Measurements from ENCODE around the gene PROK1. TPM values are rescaled to one million over a fixed set of nuclear protein-coding genes. Genes with fewer than 3 reads are reported as not detected.

The PROK1 gene
- total and polyA plus RNA-seq, 5 donors: 0.93 to 2.6 (median 1.3) TPM; not detected in 2

GRCh38 chr1:110418729-110419128 is 32.2 kb upstream of the PROK1 start:
- 92% methylated on average over 1 of the region's 1 CpG for WGBS

GRCh38 chr1:110420023-110420662 is 30.8 kb upstream of the PROK1 start:
- H3K27me3 ChIP-seq (ENCODE audit: control insufficient read depth, insufficient read depth): no peaks in the 10 kb centered on the region
- intact Hi-C loops (cut with DNase I): no loop called here
- H3K4me3 ChIP-seq (ENCODE audit: low read length): no peak overlapping the region
- no peak for DNase-seq
- WGBS: 83% methylated on average over 10 of the region's 10 CpGs
- H3K4me1 ChIP-seq (ENCODE audit: control insufficient read depth, insufficient read depth, low read length): peaks cover 4% of the 10 kb centered on the region
- peak in 1 of 2 donors; percentile 8 for ATAC-seq
- no peaks in the 10 kb centered on the region for H3K9me3 ChIP-seq (ENCODE audit: control insufficient read depth, low read length)
- H3K27ac ChIP-seq (ENCODE audit: low read length): no peak overlapping the region

More at GRCh38 chr1:110418729-110419128, 32.2 kb upstream of the PROK1 start:
- DNase-seq (no peak), ATAC-seq (no peak)
- Histone ChIP-seq H3K27me3 (ENCODE audit: control insufficient read depth, insufficient read depth) (no peaks in the 10 kb centered on the region), H3K27ac (ENCODE audit: low read length) (no peak overlapping the region), H3K9me3 (ENCODE audit: control insufficient read depth, low read length) (no peaks in the 10 kb centered on the region), H3K4me1 (ENCODE audit: control insufficient read depth, insufficient read depth, low read length) (peaks cover 3% of the 10 kb centered on the region), H3K4me3 (ENCODE audit: low read length) (no peak overlapping the region)
- intact Hi-C loops (cut with DNase I): loop anchor here in 1 of 4 donors (5.0 kb wide), 1 partner anchor 34 kb away; the partner anchor contains the start of gene PROK1

DNA sequence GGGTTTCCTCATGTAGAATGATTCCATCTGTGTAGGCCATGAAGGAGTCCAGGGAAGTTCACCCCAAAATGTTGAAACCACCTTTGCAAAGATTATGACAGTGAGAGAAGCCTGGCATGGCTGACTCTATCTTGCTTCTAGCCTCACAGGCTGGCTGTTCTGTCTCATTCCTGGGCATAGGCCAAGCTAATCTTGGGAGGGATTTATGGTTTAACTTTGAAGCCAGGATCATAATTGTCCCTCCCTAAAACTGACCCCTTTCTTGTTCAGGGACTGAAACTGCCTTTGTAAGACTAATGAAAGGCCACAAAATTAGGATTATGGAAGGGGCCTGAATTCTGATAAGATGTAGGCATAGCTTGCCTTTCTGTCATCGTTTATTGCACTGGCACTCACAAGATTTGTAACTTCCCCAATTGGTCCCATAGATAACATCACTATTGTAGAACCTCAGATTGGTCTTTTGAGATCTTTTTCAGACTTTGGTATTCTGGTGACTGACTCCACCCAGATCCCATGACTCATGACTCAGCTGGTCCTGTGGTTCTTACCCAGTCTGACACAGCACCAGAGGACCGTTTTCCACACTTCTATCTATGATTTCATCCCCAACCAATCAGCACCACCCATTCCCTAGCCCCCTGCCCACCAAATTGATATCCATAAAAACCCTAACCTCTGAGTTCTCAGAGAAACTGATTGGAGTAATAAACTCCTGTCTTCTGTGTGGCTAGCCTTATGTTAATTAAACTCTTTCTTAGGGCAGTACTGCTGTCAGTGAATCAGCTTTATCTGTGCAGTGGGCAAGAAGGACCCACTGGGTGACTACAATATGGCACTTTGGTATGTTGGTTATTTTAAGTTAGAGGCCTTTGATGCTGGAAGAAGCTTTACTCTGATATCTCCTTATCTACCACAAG is 29.8 kb upstream of the PROK1 start:
- DNase-seq: no peak
- 52% methylated on average over 2 of the region's 2 CpGs for WGBS
- Histone ChIP-seq H3K4me3 (ENCODE audit: low read length) (no peak overlapping the region), H3K27me3 (ENCODE audit: control insufficient read depth, insufficient read depth) (no peaks in the 10 kb centered on the region), H3K9me3 (ENCODE audit: control insufficient read depth, low read length) (no peaks in the 10 kb centered on the region), H3K27ac (ENCODE audit: low read length) (no peak overlapping the region), H3K4me1 (ENCODE audit: control insufficient read depth, insufficient read depth, low read length) (peaks cover 9% of the 10 kb centered on the region)
- intact Hi-C loops (cut with DNase I): no loop called here
- ATAC-seq: peak in 1 of 2 donors; percentile 41

- H3K27me3 ChIP-seq (ENCODE audit: control insufficient read depth, insufficient read depth): no peaks in the 10 kb centered on the region
- no peak overlapping the region for H3K4me3 ChIP-seq (ENCODE audit: low read length)
- peak overlapping the region; percentile 54 for H3K27ac ChIP-seq (ENCODE audit: low read length)
- peaks cover 9% of the 10 kb centered on the region for H3K4me1 ChIP-seq (ENCODE audit: control insufficient read depth, insufficient read depth, low read length)
- intact Hi-C loops (cut with DNase I): no loop called here
- H3K9me3 ChIP-seq (ENCODE audit: control insufficient read depth, low read length): no peaks in the 10 kb centered on the region
- ATAC-seq (peak; percentile 53 to 65), DNase-seq (no peak)
- WGBS: 58% methylated on average over 9 of the region's 9 CpGs
Measured at GRCh38 chr1:110424699-110425611, 26.0 kb upstream of the PROK1 start.

DNA sequence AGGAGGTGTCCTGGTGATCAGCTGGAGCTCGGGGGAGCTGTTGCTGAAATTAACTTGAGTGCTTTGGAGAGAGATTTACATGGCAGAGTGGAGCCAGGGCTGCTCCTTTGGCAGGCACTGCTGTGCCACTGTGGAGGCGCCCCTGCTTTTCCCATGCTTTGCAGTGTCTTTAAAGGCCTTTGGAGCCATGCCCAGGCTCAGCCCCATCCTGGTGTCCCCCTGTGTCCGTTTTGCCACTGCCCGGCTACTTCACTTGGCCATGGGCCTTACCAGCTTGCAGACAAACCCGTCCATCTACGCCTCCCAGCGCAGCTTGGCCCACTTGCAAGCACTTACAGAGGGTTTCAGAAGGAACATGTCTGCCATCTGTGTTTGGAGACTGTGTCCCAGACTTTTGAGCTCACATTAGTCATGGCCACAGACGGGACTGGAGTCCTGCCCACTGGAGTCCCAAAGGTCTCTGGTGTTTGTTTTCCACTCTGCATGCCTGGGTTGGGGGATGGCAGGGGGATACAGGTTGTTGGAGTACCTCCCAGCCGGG is 25.3 kb upstream of the PROK1 start:
- intact Hi-C loops (cut with DNase I): no loop called here
- Histone ChIP-seq H3K4me3 (ENCODE audit: low read length) (no peak overlapping the region), H3K27ac (ENCODE audit: low read length) (peak overlapping the region; percentile 54), H3K9me3 (ENCODE audit: control insufficient read depth, low read length) (no peaks in the 10 kb centered on the region), H3K4me1 (ENCODE audit: control insufficient read depth, insufficient read depth, low read length) (peaks cover 9% of the 10 kb centered on the region), H3K27me3 (ENCODE audit: control insufficient read depth, insufficient read depth) (no peaks in the 10 kb centered on the region)
- ATAC-seq (peak; percentile 75 to 82), DNase-seq (peak; percentile 81 to 90 (median 83))
- 48% methylated on average over 9 of the region's 9 CpGs for WGBS

DNA sequence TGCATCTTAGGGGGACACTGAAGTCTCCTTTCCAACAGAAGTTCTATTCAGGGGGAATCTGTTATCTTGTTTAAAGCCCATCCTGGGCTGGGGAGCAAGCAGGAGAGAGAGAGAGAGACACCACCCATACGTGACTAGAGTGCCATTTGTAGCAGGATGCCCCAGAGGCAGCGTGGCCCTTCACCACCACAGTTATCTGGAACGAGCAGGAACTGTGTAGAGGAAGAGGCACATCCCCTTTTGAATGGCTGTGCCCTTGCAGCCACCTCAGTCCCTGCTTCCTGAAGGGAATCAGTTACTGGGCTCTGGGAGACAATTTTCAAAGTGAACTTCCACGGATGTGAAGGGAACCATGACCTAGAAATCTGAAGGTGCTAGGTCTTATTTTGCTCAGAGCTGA is 24.1 kb upstream of the PROK1 start:
- intact Hi-C loops (cut with DNase I): no loop called here
- ATAC-seq (no peak), DNase-seq (no peak)
- no peaks in the 10 kb centered on the region for H3K27me3 ChIP-seq (ENCODE audit: control insufficient read depth, insufficient read depth)
- no peak overlapping the region for H3K4me3 ChIP-seq (ENCODE audit: low read length)
- 40% methylated on average over 4 of the region's 4 CpGs for WGBS
- H3K9me3 ChIP-seq (ENCODE audit: control insufficient read depth, low read length): no peaks in the 10 kb centered on the region
- no peak overlapping the region for H3K27ac ChIP-seq (ENCODE audit: low read length)
- peaks cover 9% of the 10 kb centered on the region for H3K4me1 ChIP-seq (ENCODE audit: control insufficient read depth, insufficient read depth, low read length)

DNA sequence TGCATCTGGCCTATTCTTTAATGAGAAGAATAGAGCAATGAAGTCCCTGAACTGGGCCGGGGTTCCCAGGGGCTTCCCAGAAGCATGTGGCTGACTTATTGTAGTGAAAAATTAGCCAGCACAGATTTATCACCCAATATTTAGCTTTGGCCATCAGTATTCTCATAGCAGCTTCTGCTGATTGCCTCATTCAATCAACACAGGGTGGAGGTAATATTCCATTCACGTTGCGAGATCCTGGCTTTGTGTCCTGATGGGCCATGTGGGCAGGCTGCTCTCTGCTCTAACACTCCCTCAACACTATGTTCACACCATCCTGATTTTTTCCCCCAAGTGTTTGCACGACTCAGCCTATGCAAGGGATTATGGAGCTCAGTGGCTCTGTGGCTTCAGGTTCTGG is 22.0 kb upstream of the PROK1 start:
- peaks cover 9% of the 10 kb centered on the region for H3K4me1 ChIP-seq (ENCODE audit: control insufficient read depth, insufficient read depth, low read length)
- intact Hi-C loops (cut with DNase I): no loop called here
- no peak overlapping the region for H3K27ac ChIP-seq (ENCODE audit: low read length)
- H3K4me3 ChIP-seq (ENCODE audit: low read length): no peak overlapping the region
- no peaks in the 10 kb centered on the region for H3K27me3 ChIP-seq (ENCODE audit: control insufficient read depth, insufficient read depth)
- DNase-seq (no peak), ATAC-seq (no peak)
- WGBS: 72% methylated on average over 4 of the region's 4 CpGs
- H3K9me3 ChIP-seq (ENCODE audit: control insufficient read depth, low read length): no peaks in the 10 kb centered on the region

DNA sequence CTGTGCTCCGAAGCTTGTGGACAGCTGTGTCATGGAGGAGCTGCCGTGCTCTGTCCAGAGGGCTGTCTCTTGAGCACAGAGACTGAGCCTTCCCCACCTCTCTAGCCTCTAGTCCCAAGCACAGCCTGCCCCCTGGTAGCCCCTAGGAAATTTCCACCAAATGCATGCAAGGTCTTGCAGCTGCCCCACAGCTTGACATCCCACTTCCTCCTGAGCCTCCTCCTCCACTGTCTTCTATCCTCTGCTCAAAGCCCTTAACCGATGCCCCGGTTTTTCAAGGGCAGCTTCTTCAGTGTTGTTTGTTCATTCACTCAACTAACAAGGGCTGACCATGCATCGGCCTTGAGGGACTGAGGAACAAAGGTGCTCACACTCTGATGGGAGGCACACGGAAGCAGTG is 20.6 kb upstream of the PROK1 start:
- intact Hi-C loops (cut with DNase I): no loop called here
- Histone ChIP-seq H3K4me1 (ENCODE audit: control insufficient read depth, insufficient read depth, low read length) (peaks cover 8% of the 10 kb centered on the region), H3K27ac (ENCODE audit: low read length) (no peak overlapping the region), H3K9me3 (ENCODE audit: control insufficient read depth, low read length) (no peaks in the 10 kb centered on the region), H3K27me3 (ENCODE audit: control insufficient read depth, insufficient read depth) (no peaks in the 10 kb centered on the region), H3K4me3 (ENCODE audit: low read length) (no peak overlapping the region)
- ATAC-seq: no peak
- DNase-seq: no peak
- 67% methylated on average over 6 of the region's 6 CpGs for WGBS

DNA sequence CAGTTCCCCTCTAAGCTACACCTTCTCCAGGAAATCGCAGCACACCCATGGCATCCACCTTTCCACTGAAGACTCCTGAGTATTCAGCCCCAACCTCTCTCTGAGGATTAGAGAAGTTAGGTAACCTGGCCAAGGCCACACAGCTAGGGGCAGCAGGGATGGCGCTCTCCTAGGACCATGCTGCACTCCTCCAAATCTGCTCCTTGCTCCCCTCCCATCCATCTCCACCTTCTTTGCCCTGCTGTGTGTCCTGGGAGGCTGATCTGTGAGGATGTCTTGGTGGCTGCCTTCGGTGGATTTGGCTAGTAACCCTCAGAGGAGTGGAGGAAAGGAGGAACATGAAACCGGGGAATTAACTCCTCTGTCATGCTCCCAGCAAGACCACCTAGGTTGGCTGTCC is 20.0 kb upstream of the PROK1 start:
- no peak overlapping the region for H3K4me3 ChIP-seq (ENCODE audit: low read length)
- H3K27me3 ChIP-seq (ENCODE audit: control insufficient read depth, insufficient read depth): no peaks in the 10 kb centered on the region
- no peak overlapping the region for H3K27ac ChIP-seq (ENCODE audit: low read length)
- DNase-seq (no peak), ATAC-seq (no peak)
- intact Hi-C loops (cut with DNase I): no loop called here
- H3K9me3 ChIP-seq (ENCODE audit: control insufficient read depth, low read length): no peaks in the 10 kb centered on the region
- WGBS: 85% methylated on average over 4 of the region's 4 CpGs
- H3K4me1 ChIP-seq (ENCODE audit: control insufficient read depth, insufficient read depth, low read length): peaks cover 4% of the 10 kb centered on the region

- Histone ChIP-seq H3K27me3 (ENCODE audit: control insufficient read depth, insufficient read depth) (no peaks in the 10 kb centered on the region), H3K9me3 (ENCODE audit: control insufficient read depth, low read length) (no peaks in the 10 kb centered on the region), H3K4me3 (ENCODE audit: low read length) (no peak overlapping the region), H3K4me1 (ENCODE audit: control insufficient read depth, insufficient read depth, low read length) (peaks cover 4% of the 10 kb centered on the region), H3K27ac (ENCODE audit: low read length) (no peak overlapping the region)
- intact Hi-C loops (cut with DNase I): no loop called here
- ATAC-seq (no peak), DNase-seq (no peak)
- 82% methylated on average over 2 of the region's 2 CpGs for WGBS
Measured at GRCh38 chr1:110433213-110433612, 17.7 kb upstream of the PROK1 start.

Data from right cardiac atrium (tissue), 5 donors.